LHCN-M2 (cell line): ENCODE measurements around the gene BBOX1. TPM values are rescaled to one million over a fixed set of nuclear protein-coding genes. Genes with fewer than 3 reads are reported as not detected.
A peak's percentile ranks its signal among the peaks of the same experiment; 100 is the strongest.
"Not testable (repeated sequence)": the region's sequence is repeated elsewhere in the genome, so short reads cannot be mapped to it uniquely, and the experiment has no call there.

ENCODE experiments used
- DNase-seq: peaks from one replicate; pipeline ENCODE4 v3.0.0-alpha.2; 2012; ENCODE audit warnings: low read depth
- total RNA-seq: library from RNA; depleted of rRNA; stranded (reverse); fragments of >200 nt; gene quantifications from 2 replicates; pipeline ENCODE4 v1.2.3, GENCODE V29; 2014

The BBOX1 gene
- total RNA-seq, 1 experiment from 2014 or later: not detected

DNA sequence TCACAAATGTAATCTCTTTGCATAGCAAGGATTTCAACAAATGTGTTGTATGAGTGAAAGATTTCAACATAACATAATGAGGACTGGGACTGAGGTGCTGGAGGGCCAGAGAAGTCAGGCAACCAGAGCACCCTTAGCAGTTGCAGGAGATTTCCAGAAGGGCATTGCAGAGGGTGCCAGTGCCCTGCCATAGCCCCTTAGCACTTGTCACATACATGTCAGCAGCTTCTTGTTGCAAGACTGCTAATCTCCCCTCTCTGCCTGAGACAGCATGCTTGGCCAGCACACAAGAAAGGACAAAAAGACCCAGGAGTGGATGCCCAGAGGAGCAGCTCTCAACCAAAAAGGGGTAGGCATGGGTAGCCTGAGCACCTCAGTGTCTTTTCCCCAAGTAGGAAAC, 43.2 kb downstream of the BBOX1 start:
- no peak for DNase-seq

DNA sequence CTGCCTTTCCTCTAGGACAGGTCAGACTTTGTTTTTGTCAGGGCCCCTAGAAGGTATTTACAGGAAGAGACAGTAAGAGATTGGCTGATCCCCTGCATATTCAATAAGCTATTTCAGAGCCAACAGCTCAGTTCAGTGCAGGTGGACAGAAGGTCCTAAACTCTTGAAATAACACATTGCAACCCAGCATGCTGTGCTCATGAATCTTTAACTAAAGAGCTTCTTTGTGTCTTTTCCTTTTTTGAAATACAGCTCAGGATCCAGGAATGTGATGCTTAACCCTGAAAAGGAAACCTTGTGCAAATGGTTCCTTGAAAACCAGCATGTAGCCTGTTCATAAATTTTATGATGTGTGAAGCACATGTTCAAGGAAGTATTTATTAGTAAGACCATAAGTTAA, 43.9 kb downstream of the BBOX1 start:
- DNase-seq: no peak

DNA sequence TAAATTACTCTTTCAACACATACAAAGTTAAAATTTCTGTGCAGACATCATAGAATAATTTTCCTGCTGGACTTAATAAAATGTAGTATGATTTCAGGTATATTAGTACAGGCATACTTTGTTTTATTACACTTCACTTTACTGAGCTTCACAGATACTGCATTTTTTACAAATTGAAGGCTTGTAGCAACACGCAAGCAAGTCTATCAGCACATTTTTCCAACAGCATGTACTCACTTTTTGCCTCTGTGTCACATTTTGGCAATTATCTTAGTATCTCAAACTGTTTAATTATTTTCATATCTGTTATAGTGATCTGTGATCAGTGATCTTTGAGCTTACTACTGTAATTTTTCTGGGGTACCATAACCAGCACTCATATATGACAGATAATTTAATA, 44.5 kb downstream of the BBOX1 start:
- DNase-seq: no peak

DNA sequence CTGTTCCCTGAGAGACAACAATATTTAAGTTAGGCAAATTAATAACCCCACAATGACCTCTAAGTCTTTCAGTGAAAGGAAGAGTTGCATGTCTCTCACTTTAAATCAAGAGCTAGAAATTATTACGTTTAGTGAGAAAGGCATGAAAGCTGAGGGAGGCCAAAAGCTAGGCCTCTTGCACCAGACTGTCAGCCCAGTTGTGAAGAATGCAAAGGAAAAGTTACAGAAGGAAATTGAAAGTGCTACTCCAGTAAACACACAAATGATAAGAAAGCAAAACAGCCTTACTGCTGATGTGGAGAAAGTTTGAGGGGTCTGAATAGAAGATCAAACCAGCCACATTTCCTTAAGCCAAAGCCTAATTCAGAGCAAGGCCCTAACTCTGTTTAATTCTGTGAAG, 45.0 kb downstream of the BBOX1 start:
- no peak for DNase-seq

DNA sequence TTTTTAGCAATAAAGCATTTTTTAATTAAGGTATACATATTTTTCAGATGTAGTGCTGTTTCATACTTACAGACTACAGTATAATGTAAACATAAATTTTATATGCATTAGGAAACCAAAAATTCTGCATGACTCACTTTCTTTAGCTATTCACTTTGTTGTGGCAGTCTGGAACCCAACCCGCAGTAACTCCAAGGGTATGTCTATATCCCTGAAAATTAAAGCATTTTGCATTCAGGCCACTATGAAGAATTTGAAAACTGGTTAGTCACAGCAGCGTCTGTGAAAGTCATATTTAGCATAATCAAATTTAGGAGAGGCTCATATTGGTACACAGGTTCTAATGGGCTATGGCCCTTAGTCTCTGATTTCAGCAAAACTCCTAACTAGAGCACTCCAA, 46.8 kb downstream of the BBOX1 start:
- no peak for DNase-seq

DNA sequence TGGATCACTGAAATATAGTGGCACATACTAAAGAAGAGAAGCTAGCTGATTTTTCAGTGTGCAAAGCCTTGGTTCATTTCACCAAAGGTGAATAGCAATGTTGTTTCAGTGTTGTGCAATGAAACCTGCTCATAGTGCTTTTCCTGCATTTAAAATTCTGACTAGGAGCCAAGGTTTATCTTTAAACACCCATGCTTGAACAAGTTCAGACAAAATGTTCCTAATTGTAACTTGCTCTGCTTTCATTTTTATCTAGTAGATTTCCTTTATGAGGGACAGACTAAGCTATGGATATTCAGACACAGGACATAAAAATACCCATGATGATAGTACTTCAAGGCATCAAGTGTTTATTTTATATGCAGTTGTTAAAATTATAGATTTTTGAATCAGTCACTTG, 47.7 kb downstream of the BBOX1 start:
- DNase-seq: no peak

DNA sequence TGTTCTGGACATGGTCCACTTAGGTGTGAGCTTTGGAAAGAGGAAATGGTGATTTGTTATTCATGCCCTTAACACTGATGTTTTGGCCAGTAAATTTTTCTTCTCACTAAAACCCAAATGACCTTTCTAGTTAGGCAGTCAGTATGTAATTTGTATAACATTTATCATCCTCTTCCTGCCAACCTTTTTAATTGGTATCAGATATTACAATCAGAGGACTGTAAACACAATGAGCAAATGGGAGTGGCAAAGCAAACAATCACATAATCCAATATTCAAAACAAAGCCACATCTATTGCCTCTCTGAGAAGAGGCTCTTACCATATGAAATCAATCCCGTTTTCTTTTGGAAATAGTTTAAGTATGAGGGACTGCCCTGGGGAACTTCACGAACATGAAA, 49.1 kb downstream of the BBOX1 start:
- no peak for DNase-seq

DNA sequence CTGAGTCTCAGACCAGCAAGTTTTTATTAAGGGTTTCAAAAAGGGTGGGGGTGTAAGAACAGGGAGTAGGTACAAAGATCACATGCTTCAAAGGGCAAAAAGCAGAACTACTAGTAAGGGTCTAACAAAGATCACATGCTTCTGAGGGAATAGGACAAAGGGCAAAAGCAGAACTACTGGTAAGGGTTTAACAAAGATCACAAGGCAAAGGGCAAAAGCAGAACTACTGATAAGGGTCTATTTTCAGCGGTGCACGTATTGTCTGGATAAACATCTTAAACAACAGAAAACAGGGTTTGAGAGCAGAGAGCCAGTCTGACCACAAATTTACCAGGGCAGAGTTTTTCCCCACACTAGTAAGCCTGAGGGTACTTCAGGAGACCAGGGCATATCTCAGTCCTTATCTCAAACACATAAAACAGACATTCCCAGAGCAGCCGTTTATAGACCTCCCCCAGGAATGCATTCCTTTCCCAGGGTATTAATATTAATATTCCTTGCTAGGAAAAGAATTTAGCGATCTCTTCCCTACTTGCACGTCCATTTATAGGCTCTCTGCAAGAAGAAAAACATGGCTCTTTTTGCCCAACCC, 49.8 kb downstream of the BBOX1 start:
- not testable (repeated sequence) for DNase-seq

DNA sequence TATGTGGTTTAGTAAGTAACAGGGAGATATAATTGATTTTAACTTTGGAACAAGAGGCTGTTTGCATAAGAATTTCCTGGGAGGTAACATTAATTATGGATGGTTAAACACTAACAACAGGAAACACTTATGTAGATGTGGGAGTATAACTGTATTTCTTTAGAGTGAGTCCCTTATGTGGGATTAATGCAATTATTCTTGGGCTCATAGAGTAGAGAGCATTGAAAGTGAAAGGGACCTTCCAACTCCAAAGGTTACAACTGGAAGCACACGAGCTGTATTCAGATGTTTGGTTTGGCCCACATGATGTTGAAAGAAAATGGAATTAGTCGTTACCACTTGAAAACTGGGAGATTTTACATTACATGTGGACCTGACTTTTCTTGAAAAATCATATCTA, 53.5 kb downstream of the BBOX1 start:
- DNase-seq: no peak

DNA sequence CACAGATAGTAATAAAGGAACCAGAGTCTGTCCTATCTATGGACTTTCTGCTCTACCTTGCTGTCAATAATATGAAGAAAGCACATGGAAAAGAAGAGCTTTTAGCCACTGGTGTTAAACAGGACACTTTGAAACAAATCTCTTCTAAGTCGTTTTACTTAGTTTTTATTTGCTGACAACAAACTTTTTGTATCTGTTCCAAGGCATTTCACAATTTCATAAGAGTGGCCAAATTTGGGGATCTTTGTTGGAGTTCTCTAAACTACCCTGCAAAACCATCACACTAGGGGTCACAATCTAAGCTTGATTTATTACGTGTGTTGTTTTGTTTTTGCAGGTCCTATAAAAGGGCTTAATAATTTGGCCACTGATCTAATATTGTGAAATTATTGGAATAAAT, 54.4 kb downstream of the BBOX1 start:
- no peak for DNase-seq

DNA sequence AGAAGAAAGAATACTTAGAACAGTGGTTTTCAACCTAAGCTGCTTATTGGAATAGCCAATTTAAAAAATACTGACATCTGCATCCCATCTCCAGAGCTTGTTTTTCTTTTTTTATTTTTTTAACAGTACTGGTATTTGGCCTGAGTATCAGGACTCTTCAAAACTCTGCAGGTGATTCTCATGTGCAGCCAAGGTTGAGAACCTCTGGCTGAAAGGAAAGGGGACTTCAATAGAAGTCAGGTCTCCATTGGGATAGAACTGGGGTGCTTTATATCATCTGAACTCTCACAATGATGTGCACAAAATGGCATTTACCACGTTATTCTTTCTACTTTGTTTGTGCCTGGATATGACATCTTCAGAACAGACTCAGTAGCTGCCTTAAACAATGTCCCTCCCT, 55.3 kb downstream of the BBOX1 start:
- no peak for DNase-seq

DNA sequence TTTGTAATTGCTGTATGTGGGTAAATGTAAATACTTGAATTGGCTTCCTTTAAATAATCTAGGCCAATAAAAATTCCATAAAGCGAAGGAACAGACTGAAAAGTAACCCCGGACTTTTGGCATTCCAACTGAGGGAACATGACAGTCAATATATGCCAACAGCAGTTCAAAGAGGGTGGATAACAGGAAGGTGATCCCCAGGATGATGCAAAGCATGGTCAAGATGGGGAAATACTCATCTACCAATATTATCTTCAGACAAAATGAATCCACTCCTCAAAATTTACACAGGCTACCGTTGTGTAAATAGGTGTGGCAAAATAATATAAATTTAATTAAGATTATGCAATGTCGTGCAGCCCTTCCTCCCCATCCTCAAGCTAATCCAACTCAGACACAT, 56.9 kb downstream of the BBOX1 start:
- no peak for DNase-seq

DNA sequence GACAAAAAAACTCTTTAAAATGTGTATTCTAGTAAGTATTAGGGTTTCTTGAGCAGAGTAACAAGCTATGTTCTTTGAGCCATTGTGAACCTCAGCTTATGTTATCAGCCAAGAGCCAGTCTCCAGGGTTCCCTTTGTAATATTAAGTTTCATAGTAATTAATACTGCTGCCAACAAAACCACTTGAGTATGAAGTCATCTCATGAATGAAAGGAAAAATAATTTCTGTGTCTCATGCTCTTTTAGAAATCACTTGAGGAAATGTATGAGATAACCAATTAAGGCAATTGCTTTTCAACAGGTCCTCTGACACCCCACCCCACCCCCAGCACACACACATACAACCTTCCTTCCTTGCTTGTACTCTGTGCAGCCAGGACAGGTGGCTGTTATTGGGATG, 59.9 kb downstream of the BBOX1 start:
- no peak for DNase-seq

DNA sequence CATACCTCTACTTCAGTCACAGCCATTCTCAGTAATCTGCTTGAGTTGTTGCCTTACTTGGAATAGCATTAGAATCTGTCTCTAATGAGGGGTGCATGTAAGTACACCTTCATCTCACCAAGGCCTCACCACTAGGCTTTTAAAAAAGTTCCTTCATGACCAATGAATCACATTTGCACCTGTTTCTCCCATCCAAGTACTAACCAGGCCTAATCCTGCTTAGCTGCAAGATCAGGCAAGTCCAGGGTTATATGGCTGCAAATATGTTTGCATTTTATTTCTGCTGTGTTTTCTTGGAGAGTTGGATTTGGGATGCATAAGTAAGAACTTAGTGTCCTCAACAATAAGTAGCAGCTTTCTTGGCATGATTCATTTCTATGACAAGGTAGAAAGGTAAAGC, 66.9 kb downstream of the BBOX1 start:
- DNase-seq: no peak

DNA sequence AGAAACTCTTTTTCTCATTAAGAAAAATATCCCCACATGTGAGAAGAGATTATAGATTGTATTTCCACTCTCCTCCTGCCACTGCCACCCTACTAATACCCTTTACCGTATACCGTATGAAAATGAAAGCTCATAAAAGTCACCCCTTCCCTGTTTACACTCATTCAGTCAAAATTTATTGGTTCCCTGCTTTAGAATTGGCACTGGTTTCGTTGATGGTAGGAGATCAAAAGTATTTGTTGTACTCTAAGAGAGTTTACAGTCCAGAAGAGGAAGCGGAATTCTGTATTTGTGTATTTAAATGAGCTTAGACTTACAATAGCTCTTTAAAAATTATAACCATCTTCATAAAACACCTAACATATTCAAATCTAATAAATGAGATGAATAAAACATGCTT, 68.2 kb downstream of the BBOX1 start:
- no peak for DNase-seq

DNA sequence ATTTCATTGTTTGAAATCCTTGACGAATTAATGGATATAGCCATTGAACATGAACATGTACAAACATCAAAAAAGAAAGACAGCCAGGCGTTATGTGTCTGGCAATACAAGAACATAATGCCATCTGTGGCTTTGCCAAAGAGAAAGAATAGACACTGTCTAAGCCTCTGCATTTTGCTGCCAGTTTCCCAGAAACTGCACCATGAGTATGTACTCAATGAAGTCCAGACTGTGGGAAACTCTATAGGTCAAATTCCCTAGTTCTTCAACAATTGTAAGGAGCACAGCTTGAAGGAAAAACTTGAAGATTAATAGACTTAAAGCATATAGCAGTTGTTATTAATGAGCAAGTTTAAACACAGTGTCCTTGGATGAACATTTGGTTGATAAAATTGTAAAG, 71.3 kb downstream of the BBOX1 start:
- no peak for DNase-seq

DNA sequence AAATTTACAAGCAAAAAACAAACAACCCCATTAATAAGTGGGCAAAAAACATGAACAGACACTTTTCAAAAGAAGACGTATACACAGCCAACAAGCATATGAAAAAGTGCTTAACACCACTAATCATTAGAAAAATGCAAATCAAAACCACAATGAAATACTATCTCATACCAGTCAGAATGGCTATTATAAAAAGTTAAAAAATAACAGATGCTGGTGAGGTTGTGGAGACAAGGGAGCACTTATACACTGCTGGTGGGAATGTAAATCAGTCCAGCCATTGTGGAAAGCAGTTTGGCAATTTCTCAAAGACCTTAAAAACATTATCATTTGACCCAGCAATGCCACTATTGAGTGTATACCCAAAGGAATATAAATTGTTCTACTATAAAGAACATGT, 72.3 kb downstream of the BBOX1 start:
- DNase-seq: no peak

DNA sequence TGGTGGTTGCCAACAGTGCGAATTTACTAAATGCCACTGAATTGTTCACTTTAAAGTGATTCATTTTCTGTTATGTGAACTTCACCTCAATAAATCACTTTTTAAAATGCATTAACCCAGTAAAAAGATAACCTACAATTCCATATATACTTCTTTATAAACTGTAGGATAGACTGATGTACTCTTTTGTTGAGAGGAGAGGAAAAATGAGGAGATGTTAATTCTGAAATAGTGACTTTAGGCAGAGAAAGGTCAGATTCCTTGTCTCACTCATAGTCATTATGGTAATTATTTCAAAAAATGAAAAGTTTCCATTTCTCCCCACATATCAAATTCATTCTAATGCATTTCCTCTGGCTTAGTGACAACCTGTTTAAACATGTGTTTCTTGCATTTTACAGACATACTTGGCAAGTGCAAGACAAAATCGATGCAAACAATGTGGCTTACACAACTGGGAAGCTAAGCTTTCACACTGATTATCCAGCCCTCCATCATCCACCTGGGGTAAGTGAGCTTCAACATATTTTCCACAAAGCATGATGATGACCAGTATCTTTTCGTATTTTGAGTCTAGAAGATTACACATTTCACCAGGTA, 74.5 kb downstream of the BBOX1 start:
- DNase-seq: no peak

DNA sequence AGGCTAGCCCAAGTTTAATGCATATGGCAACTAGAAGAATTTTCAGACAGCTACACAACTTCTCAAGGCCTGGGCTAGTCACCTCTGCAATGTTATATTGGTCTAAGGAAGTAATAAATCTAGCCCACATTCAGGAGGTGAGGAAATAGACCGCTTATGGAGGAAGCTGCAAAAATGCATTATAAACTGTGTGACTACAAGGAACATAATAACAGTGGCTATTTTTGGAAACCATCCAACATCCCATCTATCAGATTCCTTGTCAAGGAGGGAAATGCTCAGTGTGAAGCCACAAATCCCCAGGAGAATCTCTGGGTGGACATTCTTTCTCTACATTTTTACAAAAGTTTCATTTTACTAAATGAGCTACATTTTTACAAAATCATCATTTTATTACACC, 76.1 kb downstream of the BBOX1 start:
- DNase-seq: peak; percentile 80

DNA sequence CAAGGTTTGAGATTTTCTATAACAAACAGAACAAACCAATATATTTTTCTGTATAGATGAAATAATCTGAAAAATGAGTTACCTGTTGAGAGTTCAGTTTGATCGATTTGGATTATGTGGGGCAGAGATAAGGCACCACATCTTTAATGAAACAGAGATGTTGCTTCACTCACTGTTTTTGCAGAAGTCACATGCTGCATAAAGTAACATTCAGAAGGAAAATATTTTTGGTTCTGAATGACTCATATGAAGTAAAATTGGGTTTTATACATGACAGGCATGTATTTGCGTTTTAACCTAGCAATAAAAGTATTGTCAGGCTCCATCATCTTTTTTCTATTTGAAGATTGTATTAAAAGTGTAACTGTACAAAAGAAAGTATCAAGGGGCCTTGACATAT, 77.8 kb downstream of the BBOX1 start:
- DNase-seq: peak; percentile 8

DNA sequence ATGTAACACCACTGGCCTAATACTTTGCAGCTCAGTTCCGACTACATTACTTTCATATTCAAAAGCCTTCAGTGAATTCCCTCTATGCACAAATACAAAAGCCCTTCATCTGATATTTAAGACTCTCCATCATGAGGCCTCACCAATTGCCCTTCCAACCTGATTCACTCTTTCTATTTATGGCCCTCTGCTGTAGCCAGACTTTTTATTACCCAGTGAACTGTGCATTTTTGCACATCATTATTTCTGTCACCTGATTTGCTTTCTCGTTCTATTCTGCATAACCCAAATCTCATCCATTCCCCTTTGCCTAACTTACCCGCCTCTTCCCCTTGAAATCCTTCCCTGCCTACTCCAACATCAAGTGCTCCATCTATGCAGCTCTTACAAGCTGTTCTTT, 78.3 kb downstream of the BBOX1 start:
- no peak for DNase-seq

DNA sequence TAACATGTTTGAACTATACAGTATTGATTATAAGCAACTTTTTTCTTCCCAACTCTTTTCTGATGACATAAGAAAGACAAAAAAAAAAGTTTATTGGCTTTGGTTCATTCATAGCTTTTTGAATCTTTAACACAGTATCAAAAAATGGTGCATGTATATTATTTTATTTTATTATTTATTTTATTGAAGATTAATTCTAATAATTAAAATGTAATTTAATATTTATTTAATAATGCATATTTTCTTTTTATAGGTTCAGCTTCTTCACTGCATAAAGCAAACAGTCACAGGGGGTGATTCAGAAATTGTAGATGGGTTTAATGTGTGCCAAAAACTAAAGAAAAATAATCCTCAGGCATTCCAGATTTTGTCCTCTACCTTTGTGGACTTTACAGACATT, 78.8 kb downstream of the BBOX1 start:
- DNase-seq: no peak

DNA sequence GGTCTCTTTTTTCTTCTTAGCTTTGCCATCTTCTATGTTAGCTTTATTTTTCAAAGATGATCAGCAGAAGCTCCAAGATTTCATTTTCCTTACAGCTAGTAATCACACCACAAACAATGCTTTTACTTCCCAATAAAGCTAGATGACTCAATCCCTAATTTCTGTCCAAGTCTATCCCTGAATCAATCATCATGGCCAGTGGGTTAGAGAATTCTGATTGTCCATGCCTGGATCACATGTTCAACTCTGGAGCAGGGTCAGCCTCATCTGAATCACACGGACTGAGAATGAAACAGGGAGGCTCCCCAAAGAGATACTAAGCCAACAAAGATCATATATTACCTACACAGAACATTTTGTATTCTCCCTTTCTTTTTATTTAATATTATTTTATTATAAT, 79.6 kb downstream of the BBOX1 start:
- DNase-seq: peak; percentile 10

DNA sequence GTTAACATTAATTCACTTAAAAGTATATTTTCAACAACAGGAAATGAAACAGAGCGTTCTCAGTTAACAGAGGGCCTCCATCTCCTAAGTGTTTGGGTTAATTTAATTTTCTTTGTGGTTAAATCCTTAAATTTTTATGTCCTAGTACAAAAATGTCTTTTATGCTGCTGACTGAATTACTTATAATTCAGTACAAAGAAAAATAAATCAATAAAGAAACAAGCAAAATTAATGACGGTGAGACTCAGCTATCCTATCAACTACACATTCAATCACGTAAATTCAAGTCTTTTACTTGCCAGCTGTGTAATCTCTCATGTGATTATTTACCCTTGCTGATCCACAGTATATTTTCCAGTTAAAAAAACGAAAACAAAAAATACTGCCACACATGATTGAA, 81.4 kb downstream of the BBOX1 start:
- no peak for DNase-seq
